GM12874 (cell line): Measurements from ENCODE around the gene TTC19.

Experiments used
- TF ChIP-seq, protein P1 (sequence below): IDR thresholded peaks from 2 replicates; pipeline ENCODE4 v1.5.1; 2011; ENCODE audit warnings: low read depth, mild to moderate bottlenecking, control low read depth, low read length, moderate library complexity; ENCODE audit not compliant: insufficient read depth

Gene TTC19

DNA sequence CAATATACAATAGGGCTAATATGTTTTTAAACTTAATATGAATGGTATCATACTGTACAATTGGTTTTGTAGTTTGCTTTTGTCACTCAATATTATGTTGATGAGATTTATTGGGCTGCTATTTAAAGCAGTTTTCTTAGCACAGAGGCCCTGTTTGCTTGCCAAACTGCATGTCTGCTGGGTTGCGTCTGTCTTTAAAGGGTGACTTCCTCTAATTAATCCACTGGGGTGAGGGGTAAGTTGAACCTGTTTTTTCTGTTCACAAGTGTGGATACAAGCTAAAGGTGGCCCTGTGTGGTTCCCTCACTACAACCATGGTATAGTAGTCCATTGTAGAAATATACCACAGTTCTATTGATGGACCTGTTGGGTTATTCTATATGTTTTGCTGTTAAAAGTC is 19.7 kb downstream of the TTC19 start:
- TF ChIP-seq, protein P1, sequence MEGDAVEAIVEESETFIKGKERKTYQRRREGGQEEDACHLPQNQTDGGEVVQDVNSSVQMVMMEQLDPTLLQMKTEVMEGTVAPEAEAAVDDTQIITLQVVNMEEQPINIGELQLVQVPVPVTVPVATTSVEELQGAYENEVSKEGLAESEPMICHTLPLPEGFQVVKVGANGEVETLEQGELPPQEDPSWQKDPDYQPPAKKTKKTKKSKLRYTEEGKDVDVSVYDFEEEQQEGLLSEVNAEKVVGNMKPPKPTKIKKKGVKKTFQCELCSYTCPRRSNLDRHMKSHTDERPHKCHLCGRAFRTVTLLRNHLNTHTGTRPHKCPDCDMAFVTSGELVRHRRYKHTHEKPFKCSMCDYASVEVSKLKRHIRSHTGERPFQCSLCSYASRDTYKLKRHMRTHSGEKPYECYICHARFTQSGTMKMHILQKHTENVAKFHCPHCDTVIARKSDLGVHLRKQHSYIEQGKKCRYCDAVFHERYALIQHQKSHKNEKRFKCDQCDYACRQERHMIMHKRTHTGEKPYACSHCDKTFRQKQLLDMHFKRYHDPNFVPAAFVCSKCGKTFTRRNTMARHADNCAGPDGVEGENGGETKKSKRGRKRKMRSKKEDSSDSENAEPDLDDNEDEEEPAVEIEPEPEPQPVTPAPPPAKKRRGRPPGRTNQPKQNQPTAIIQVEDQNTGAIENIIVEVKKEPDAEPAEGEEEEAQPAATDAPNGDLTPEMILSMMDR: no peak

DNA sequence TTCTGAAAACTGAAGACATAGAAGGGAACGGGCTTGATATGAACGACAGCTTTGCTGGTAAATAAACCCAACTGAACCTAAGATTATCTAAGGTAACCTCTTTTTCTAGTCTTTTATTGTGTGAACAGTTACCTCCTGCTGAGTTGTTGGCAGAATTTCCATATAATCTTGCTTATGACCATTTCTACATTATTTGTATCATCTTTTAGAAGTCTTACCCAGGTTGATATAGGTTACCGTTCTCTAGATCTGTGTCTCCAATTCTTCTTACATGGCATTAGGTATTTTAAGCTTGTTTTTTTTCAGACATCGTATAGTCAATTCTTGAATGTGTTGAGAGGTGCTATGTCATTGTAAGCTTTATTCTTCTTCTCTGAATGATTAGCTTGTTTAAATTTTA is 24.3 kb downstream of the TTC19 start:
- TF ChIP-seq, protein P1: no peak

DNA sequence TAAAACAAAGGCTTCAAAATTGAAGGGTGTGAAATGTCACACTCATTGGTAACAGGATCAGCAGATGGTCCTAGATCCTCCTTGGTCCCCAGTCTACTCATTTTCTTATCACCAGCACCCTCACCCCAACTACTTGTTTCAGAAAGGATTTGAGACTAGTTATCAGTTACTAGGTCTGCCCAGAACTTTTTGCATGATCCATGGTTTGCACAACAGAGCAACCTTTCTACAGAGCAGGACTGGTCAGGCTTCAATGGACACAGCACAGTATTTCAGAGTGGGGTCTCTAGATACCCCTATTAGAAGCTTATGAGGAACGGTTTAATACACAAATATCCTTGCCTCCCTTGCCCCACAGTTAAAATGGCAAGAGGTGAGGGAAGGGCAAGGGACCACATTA is 25.6 kb downstream of the TTC19 start:
- TF ChIP-seq, protein P1: no peak

DNA sequence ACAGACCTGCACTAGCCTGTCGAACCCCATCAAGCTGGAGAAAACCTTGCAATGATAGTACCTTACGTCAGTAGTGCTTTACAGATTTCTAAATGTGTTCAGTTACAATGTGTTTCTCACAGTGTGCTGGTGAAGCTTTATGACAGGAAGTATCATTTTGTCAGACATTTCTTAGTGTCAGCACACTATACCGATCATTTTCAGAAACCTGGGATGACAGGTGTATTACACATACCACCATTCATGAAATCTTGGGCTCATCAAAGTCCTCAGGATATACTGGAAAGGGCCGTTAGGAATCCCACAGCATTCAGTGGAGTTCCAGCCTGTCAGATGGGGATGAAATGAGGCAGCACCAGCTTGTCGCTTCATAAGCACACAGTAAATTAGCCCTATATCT is 27.3 kb downstream of the TTC19 start:
- TF ChIP-seq, protein P1: no peak

GRCh38 chr17:16027708-16028584 is 28.3 kb downstream of the TTC19 start:
- TF ChIP-seq, protein P1: no peak

DNA sequence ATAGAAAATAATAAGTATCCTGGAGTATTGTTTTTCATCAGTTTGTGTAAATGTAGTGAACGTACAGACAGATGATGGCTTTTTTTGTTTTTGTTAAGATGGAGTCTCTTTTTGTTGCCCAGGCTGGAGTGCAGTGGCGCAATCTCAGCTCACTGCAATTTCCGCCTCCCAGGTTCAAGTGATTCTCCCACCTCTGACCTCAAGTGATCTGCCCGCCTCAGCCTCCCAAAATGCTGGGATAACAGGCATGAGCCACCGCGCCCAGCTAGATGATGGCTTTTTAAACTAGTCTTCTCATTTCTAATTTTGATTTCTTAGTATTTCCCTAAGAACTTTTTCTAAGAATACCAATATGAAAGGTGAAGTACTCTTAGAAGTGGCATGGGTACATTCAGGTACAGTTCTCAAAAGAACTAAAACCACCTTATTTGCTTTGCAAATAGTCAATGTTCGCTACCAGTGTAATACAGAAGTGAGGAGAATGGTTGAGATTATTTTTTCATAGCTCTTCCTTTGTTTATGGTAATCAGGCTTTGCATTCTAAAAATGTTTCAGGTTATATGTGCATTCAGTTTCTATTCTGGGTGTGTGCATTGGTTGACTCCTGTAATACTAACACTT is 34.2 kb downstream of the TTC19 start:
- TF ChIP-seq, protein P1: no peak

DNA sequence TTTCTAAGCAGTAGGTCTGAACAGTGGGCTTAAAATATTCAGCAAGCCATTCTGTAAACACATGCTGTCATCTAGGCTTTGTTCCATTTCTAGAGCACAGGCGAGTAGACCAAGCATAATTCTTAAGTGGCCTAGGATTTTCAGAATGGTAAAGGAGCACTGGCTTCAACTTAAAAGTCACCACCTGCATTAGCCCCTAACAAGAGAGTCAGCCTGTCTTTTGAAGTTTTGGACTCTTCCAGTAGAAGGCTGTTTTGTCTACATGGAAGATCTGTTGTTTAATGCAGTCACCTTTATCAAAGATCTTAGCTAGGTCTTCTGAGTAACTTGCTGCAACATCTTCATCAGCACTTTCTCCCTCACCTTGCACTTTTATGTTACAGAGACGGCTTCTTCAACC is 36.6 kb downstream of the TTC19 start:
- TF ChIP-seq, protein P1: no peak
